Measurements from ENCODE around the gene SPTLC1. TPM values are rescaled to one million over a fixed set of nuclear protein-coding genes. Genes with fewer than 3 reads are reported as not detected.
"Not testable (repeated sequence)": the region's sequence is repeated elsewhere in the genome, so short reads cannot be mapped to it uniquely, and the experiment has no call there.

Gene SPTLC1
- total RNA-seq, 2 donors from 2014 or later = 34.9 to 36.1 TPM

- Histone ChIP-seq H3K9me3 (no peaks in the 10 kb centered on the region), H3K27me3 (no peaks in the 10 kb centered on the region), H3K4me3 (no peak overlapping the region), H3K27ac (no peak overlapping the region), H3K4me1 (no peaks in the 10 kb centered on the region), H3K36me3 (replicated peaks in 1 of 2; ENCODE audit: insufficient read depth in 1 of 2, low read depth in 2 of 2) (no peaks in the 10 kb centered on the region)
- intact Hi-C loops (cut with DNase I) = no loop called here
- TF ChIP-seq POLR2A (IDR thresholded peaks at IDR 0.05) = no peak
- TF ChIP-seq CTCF (IDR thresholded peaks at IDR 0.05) = no peak
- no peak for DNase-seq
- WGBS, 2 donors = 50 to 91% methylated on average over 1 of the region's 1 CpG
- ATAC-seq = no peak
These were observed 6.1 kb upstream of the SPTLC1 start for GRCh38 chr9:92121265-92121664.

GRCh38 chr9:92120138-92120537 is 4.9 kb upstream of the SPTLC1 start:
- H3K27me3 ChIP-seq = no peaks in the 10 kb centered on the region

GRCh38 chr9:92119586-92119985 is 4.4 kb upstream of the SPTLC1 start:
- no peaks in the 10 kb centered on the region for H3K9me3 ChIP-seq
- DNase-seq = no peak
- no peak overlapping the region for H3K4me3 ChIP-seq
- H3K27ac ChIP-seq = no peak overlapping the region
- no peaks in the 10 kb centered on the region for H3K4me1 ChIP-seq
- WGBS, 2 donors = 46 to 53% methylated on average over 4 of the region's 4 CpGs
- H3K27me3 ChIP-seq = no peaks in the 10 kb centered on the region
- intact Hi-C loops (cut with DNase I) = no loop called here
- no peaks in the 10 kb centered on the region for H3K36me3 ChIP-seq (replicated peaks in 1 of 2; ENCODE audit: insufficient read depth in 1 of 2, low read depth in 2 of 2)
- TF ChIP-seq CTCF (IDR thresholded peaks at IDR 0.05) (no peak), POLR2A (IDR thresholded peaks at IDR 0.05) (no peak)
- no peak for ATAC-seq

More at GRCh38 chr9:92120138-92120537, 4.9 kb upstream of the SPTLC1 start:
- no peak overlapping the region for H3K27ac ChIP-seq
- H3K4me1 ChIP-seq = no peaks in the 10 kb centered on the region
- TF ChIP-seq POLR2A (IDR thresholded peaks at IDR 0.05) = no peak
- TF ChIP-seq CTCF (IDR thresholded peaks at IDR 0.05) = no peak
- no peaks in the 10 kb centered on the region for H3K36me3 ChIP-seq (replicated peaks in 1 of 2; ENCODE audit: insufficient read depth in 1 of 2, low read depth in 2 of 2)
- no peak for ATAC-seq
- no peak for DNase-seq
- no peaks in the 10 kb centered on the region for H3K9me3 ChIP-seq
- no peak overlapping the region for H3K4me3 ChIP-seq
- intact Hi-C loops (cut with DNase I) = no loop called here

GRCh38 chr9:92108122-92108521 is 7.1 kb downstream of the SPTLC1 start:
- H3K4me3 ChIP-seq = no peak overlapping the region
- TF ChIP-seq POLR2A (IDR thresholded peaks at IDR 0.05) = no peak
- no peak for TF ChIP-seq CTCF (IDR thresholded peaks at IDR 0.05)
- peaks cover 1% of the 10 kb centered on the region for H3K4me1 ChIP-seq
- H3K27me3 ChIP-seq = no peaks in the 10 kb centered on the region
- peaks cover 0 to 5% of the 10 kb centered on the region in 2 donors for H3K36me3 ChIP-seq (replicated peaks in 1 of 2; ENCODE audit: insufficient read depth in 1 of 2, low read depth in 2 of 2)
- DNase-seq (no peak), ATAC-seq (no peak)
- no peak overlapping the region for H3K27ac ChIP-seq
- 92 to 96% methylated on average over 4 of the region's 4 CpGs for WGBS, 2 donors
- intact Hi-C loops (cut with DNase I) = no loop called here
- H3K9me3 ChIP-seq = no peaks in the 10 kb centered on the region

- H3K9me3 ChIP-seq; H3K36me3 ChIP-seq (replicated peaks in 1 of 2; ENCODE audit: insufficient read depth in 1 of 2, low read depth in 2 of 2); H3K27ac ChIP-seq; DNase-seq; H3K4me3 ChIP-seq; intact Hi-C loops (cut with DNase I); H3K27me3 ChIP-seq; ATAC-seq; H3K4me1 ChIP-seq: not testable (repeated sequence)
- WGBS, 2 donors = 92 to 93% methylated on average over 19 to 30 of the region's 36 CpGs
These were observed 9.6 kb downstream of the SPTLC1 start for GRCh38 chr9:92105446-92106225.

GRCh38 chr9:92103601-92104000 is 11.6 kb downstream of the SPTLC1 start:
- H3K27me3 ChIP-seq; H3K27ac ChIP-seq; H3K4me3 ChIP-seq; intact Hi-C loops (cut with DNase I); H3K36me3 ChIP-seq (replicated peaks in 1 of 2; ENCODE audit: insufficient read depth in 1 of 2, low read depth in 2 of 2); ATAC-seq; DNase-seq; H3K4me1 ChIP-seq; H3K9me3 ChIP-seq: not testable (repeated sequence)
- WGBS, 2 donors = 97% methylated on average over 6 to 11 of the region's 14 CpGs

Data from body of pancreas (tissue), 4 donors.